ENCODE data around the gene GLB1L.
"Not testable (repeated sequence)": the region's sequence is repeated elsewhere in the genome, so short reads cannot be mapped to it uniquely, and the experiment has no call there.

The GLB1L gene

GRCh38 chr2:219205165-219205538 lies 40.1 kb downstream of the GLB1L start:
- DNase-seq, result no peak

DNA sequence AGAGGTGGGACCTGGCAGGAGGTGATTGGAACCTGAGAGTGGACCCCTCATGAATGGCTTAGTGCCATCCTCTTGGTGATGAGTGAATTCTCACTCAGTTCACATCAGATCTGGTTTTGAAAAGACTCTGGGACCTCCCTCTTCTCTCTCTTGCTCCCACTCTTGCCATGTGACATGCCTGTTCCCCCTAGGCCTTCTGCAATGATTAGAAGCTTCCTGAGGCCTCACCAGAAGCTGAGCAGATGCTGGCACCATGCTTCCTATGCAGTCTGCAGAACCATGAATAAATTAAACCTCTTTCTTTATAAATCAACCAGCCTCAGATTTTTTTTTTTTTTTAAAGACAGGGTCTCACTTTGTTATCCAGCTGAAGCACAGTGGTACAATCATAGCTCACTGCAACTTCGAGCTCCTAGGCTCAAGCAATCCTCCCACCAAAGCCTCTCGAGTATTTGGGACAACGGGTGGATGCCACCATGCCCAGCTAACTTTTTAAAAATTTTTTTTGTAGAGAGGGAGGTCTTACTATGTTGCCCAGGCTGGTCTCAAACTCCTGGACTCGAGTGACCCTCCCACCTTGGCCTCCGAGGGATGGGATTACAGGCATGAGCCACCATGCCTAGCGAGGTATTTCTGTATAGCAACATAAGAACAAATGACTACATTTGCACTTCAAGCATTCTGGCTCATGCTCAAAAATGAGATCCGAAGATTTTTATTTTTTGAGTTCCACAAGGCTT lies 40.6 kb downstream of the GLB1L start:
- no peak for DNase-seq

DNA sequence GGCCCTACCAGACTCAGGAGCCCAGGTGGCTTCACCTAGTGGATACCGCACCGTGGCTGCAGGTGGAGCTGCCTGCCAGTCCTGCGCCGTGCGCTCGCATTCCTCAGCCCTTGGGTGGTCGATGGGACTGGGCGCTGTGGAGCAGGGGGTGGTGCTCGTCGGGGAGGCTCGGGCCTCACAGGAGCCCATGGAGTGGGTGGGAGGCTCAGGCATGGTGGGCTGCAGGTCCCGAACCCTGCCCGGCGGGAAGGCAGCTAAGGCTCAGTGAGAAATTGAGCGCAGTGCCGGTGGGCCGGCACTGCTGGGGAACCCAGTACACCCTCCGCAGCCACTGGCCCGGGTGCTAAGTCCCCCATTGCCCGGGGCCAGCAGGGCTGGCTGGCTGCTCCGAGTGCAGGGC lies 43.9 kb downstream of the GLB1L start:
- DNase-seq, result not testable (repeated sequence)

DNA sequence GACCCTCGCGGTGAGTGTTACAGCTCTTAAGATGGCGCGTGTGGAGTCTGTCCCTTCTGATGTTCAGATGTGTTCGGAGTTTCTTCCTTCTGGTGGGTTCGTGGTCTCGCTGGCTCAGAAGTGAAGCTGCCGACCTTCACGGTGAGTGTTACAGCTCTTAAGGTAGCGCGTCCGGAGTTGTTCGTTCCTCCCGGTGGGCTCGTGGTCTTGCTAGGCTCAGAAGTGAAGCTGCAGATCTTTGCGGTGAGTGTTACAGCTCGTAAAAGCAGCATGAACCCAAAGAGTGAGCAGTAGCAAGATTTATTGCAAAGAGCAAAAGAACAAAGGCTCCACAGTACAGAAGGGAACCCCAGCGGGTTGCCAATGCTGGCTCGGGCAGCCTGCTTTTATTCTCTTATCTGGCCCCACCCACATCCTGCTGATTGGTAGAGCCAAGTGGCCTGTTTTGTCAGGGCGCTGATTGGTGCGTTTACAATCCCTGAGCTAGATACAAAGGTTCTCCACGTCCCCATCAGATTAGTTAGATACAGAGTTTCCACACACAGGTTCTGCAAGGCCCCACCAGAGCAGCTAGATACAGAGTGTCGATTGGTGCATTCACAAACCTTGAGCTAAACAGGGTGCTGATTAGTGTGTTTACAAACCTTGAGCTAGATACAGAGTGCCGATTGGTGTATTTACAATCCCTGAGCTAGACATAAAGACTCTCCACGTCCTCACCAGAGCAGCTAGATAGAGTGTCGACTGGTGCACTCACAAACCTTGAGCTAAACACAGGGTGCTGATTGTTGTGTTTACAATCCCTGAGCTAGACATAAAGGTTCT lies 44.5 kb downstream of the GLB1L start:
- not testable (repeated sequence) for DNase-seq

DNA sequence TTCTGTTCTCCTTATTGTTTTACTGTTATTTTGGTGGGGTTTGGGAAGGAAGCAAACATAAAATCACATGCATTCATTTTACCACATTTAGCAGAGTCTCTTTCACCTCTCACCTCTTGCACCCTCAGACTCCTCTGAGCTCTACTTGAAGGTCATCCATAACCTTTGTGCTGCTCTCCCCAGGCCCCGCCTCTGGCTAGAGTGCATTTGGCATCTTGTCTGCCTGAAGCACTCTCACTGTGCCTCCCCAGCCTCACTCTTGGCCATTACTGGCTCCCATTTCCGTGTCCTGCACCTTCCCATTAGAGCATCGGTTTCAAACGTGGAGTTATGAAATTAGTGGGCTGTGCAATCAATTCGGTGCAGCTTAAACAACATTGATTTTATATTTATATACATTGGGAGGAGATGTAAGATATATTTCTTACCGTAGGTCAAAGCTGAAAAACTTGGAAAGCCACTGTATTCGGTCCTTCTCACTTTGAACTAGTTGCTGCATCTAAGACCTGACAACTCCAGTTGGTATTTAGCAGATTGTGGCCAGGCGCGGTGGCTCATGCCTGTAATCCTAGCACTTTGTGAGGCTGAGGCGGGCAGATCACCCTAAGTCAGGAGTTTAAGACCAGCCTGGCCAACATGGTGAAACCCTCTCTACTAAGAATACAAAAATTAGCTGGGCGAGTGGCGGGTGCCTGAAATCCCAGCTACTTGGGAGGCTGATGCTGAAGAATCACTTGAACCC lies 45.6 kb downstream of the GLB1L start:
- no peak for DNase-seq

GRCh38 chr2:219198974-219199373 lies 46.3 kb downstream of the GLB1L start:
- no peak for DNase-seq

DNA sequence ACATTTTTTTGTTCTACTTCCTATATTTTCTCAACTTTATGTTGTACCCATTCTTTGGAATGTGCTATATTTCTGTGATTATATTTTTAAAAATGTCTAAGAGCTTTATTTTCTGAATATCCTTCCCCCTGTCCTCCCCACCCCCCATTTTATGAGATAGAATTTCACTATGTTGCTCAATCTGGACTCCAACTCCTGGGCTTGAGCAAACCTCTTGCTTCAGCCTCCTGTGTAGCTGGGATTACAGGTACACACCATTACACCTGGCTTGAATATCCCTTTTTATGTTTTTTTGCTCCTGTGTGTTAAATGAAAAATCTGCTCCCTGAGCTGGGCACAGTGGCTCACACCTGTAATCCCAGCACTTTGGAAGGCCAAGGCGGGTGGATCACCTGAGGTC lies 47.9 kb downstream of the GLB1L start:
- no peak for DNase-seq

DNA sequence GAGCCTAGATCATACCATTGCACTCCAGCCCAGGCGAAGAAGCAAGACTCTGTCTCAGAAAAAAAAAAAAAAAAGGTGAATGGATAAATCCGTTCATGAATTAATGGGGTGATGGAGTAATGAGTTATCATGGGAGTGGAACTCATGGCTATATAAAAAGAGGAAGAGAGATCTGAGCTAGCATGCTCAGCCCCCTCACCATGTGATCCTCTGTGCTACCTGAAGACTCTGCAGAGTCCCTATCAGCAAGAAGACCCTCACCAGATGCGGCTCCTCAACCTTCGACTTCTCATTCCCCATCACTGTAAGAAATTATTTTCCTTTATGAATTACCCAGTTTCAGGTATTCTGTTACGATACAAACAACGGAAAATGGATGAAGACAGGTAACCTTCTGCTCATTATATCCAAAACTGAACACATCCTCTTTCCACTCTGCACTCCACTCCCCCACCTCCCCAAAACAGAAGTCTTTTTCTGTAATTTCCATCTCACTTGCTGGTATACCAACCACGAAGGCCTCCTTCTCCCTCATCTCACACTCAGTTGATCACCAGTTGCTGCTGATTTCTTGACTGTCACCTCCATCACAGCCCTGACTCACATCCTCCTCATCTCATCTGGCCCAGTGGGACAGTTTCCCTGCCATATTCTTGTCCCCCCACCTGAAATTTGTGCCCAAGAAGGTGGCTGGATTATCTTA lies 58.3 kb downstream of the GLB1L start:
- no peak for DNase-seq

Measured in cerebellar nuclear complex (tissue), 1 donor.